GM21786 (cell line): ENCODE results near the gene SARS2.

Source experiments
- ATAC-seq: cut with Tn5 transposase; IDR thresholded peaks from one replicate; pipeline ENCODE4 v1.9.1; 2021; ENCODE audit not compliant: unreplicated experiment

The SARS2 gene

DNA sequence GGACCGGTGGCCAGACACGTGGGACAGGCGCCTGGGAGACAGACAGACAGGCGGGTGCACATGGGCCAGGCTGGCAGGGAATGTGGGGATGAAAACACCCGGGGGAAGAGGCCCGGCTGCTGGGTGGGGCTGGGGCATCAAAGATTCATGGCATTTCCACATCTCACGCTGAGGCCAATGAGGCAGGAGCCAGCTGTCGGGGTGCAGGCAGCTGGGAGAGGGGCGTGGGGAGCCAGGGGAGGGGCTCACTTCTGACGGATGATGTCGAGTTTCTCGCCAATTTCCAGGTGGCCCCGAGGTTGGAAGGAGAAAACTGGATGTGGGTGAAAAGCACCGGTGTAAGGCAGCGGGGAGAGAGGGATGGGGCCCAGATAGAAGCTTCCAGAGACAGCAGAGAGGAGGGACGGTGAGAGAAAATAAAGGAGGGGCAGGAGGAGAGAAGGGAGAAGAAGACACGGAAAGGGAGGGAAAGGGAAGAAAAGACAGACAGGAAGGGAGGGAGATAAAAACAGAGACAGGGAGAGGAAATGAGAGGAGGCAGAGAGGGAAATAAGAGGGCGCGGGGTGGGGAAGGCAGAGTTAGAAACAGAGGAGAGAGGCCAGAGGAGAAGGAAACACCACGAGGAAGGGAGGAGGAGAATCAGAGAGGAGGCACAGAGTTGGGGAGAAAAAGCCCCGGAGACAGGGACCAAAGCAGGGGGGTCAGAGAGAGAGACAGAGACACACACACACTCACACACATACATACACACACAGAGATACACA is 10.5 kb downstream of the SARS2 start:
- ATAC-seq, result no peak

DNA sequence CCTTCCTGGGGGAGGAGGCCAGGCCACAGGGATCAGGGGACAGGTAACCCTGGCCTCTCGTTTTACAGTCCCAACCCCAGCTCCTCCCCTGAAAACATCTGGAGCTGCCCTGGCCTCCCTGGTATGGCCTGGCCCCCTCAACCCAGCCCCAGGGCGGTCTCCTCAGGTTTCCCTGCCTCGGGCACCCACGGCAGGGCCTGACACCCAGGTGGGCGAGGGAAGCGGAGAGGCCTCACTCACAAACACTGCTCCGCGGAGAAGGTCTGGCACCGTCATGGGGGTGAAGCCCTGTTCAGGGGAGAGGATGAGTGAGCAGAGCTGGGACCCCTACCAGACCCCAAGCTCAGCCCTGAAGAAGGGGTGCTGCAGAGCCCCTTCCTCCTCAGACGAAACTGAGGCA is 12.0 kb downstream of the SARS2 start:
- no peak for ATAC-seq

DNA sequence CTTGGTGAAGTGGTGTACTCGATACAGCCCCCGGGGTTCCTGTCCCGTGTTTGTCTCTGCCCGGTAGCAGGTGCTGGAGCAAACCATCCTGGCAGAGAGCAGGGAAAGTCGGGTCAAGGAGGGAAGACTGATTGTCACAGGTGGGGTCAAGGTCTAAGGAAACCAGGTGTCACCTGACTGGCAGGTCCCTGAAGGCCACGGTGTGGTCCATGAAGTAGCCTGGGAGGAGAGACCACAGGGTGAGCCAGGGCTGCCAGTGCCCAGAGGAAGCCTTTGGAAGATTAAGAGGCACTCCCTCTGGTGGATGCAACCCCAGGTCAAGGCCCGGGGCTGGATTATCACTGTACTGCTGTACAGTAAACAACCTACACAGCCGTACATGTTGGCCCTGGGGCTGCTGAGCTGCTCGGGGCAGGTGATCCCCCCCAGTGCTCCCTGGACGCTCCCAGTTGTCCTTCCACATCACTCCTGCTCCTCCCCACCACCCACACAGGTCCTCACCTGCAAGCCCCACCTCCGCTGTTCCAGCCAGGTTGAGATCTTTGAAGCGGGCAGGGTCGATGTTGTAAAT is 12.6 kb downstream of the SARS2 start:
- no peak for ATAC-seq

DNA sequence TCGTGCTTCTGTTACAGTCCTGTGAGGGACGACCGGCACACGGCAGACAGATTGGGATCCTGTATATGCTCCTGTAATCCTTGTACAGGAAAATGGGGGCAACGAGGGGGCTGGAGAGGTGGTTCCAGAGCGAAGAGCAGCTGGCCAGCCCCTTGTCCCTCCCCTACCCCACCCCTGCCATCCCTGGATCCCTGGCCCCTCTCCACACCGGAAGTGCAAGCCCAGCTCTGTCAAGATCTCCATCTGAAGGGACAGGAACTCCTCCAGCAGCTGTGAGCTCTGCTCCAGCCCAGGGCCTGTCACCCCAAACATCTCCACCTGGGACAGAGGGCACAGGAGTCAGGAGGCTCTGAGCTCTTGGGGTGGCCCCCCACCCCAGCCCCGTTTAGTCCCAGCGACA is 13.0 kb downstream of the SARS2 start:
- ATAC-seq, result no peak

DNA sequence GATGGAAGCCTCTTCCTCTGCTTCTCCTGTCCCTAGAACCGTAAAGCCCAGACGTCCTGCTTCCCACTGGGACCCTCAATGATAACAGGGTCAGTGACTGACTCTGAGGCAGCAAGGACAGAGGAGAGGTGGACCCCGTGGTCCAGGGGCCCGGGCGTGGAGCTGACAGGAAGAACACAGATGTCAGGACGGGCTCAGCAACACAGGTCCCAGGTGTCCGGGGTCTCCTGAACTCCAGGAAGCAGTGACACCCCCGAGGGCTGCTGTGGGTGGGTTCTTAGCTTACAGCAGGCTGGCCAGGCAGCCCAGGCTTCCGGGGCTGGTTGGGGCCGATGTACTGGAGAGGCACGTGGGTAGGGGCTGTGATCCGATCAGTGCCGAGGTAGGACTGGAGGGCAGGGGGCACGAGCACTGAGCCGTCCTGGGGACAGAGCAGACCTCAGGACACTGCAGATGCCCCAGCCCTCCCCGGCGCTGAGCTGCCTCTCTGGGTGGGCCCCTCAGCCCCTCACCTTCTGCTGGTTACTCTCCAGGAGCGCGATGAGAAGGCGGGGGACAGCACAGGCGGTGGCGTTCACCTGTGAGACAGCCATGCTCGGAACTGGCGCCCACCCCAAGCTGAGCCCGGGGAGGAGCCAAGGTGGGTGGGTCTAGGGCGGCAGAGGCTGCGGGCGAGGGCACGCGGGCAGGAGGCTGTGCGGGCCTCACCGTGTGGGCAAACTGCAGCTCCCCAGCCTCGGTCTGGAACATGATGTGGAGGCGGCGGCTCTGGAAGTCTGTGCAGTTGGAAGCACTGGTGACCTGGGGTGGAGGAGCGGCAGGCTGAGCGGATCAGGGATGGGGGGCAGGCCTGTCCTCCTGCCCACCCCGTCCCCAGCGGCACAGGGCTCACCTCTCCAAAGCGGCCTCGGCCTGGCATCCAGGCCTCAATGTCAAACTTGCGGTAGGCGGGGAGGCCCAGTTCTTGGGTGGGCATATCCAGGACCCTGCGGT is 14.9 kb downstream of the SARS2 start:
- ATAC-seq, result no peak

DNA sequence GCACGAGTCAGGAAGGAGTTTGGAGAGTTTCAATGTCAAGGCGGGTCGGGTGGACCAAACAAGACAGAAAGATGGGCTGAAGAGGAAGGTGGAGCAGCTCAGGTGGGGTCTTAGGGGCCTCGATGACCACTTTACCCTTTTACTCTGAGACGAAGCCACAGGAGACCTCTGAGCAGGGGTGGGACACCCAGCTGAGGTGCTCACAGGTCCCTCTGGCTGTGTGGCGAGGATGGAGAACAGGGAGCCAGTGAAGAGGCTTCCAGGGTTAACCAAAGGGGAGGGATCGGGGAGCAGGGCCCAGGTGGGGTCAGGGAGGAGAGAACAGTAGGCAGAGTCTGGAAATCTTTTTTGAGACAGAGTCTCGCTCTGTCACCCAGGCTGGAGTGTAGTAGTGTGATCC is 16.6 kb downstream of the SARS2 start:
- ATAC-seq, result no peak

DNA sequence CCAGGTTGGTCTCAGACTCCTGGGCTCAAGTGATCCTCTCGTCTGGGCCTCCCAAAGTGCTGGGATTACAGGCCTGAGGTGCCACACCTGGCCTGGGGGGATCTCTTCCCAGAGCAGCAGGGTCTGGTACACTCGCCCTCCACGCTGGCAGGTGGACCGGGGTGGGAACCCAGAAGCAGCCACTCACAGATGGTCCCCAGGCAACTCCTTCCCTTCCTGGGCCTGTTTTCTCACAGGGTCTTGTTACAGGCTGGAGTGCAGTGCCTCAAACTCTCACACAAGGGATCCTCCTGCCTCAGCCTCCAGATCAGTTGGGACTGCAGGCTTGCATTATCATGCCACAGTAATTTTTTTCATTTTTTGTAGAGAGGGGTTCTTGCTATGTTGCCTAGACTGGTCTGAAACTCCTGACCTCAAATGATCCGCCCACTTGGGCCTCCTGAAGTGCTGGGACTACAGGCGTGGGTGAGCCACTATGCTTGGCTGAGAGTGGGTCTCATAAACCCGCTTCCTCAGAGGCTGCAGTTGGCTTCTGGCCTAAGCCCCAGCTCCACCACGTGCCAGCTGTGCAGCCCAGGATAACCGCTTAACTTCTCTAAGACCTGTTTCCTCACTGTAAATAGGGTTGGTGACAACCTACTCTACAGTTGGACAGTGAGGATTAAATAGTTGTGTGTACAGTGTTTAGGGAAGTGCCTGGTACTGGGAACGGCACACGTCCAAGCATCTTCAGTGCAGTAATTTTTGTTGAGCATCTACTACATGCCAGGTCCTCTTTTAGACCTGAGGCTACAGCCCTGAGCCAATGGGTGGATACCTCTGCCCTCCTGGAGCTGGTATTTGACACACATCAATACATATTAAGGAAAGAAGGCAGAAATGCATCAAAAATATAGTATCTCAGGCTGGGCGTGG is 17.7 kb downstream of the SARS2 start:
- ATAC-seq, result no peak

DNA sequence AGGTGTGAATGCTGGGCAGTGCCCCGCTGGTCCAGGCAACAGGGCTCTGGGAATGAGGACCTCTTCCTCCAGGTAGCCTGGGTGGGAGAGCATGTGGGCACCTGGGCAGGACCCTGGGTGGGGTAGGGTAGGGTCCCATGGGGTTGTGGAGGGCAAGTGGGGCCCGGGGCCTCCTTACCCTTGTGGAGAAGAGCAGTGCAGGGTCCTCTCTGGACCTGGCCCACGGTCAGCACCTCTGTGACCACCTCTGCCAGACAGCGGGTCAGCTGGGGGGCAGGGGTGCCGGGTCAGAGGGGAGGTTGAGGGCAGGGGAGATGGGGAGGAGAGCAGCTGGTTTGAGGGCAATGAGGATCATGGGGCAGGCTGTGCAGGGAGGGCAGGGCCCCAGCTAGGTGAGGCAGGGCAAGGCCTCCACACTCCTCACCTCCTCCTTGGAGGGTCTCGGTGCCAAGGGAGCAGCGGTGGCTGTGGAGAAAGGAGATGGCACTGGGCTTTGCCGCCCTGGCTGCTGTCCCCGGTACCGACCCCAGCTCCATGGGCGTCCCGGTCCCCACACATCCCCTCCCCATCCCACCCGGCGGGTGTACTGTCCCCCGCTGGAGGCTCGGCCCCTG is 19.1 kb downstream of the SARS2 start:
- no peak for ATAC-seq

DNA sequence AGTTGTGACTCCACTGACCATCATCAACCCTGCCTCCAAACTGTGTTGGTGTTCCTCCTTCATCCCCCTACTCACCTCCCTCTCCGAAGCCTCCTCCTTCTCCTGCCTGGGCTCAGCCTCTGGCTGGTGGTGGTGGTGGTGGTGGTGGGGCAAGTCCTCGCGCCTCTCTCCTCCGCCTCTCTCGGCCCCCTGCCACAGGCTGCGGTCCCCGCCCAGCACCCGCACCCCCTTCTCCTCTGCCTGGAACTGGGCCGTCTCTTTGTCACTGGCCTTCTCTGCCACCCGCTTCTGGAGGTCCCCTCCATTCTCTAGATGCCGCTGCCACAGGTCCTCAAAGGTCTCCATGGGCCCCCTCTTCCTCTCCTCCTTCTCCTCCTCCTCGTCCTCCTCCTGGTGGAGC is 20.1 kb downstream of the SARS2 start:
- no peak for ATAC-seq

DNA sequence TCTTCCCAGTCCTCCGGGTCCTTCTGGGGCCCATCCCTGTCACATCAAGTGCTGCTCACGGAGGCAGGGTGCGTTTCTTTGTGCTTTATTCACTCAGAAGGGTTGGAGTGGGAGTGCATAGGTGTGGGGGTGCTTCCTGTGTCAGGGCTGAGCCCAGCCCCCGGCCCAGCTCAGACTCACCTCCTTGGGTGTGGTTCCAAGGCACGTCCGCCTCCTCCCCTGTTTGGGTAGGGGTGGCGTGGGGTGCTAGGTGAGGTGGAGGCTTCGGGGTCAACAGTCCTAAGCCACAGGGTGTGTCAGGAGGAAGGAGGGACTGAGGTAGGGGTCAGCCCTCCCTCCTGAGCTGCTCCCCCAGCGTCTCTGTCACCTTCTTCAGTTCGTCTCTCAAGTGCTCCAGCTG is 21.7 kb downstream of the SARS2 start:
- ATAC-seq, result no peak

DNA sequence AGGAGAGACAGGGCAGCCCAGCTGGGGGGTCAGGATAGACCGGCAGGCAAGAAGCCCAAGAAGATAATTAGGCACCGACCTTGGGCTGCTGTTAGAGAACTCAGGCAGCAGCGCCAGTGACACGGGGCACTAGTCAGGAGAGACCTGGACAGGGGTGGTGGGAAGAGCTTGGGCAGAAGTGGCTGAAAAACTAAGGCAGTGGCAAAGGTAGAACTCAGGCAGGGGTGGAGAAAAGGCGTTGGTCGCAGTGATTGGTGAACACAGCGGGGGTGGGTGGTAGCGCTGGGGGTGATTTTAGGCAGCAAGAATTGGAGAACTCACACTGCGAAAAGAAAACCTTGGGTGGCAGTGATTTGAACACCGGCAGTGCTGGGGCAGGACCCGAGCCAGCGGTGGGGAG is 22.9 kb downstream of the SARS2 start:
- ATAC-seq, result no peak

DNA sequence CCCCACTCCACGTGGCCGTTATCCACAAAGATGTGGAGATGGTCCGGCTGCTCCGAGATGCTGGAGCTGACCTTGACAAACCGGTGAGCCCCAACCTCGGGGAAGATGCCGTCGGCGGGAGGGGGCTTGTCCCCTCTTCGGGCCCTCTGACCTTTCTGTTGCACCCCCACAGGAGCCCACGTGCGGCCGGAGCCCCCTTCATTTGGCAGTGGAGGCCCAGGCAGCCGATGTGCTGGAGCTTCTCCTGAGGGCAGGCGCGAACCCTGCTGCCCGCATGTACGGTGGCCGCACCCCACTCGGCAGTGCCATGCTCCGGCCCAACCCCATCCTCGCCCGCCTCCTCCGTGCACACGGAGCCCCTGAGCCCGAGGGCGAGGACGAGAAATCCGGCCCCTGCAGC is 23.3 kb downstream of the SARS2 start:
- ATAC-seq, result no peak

DNA sequence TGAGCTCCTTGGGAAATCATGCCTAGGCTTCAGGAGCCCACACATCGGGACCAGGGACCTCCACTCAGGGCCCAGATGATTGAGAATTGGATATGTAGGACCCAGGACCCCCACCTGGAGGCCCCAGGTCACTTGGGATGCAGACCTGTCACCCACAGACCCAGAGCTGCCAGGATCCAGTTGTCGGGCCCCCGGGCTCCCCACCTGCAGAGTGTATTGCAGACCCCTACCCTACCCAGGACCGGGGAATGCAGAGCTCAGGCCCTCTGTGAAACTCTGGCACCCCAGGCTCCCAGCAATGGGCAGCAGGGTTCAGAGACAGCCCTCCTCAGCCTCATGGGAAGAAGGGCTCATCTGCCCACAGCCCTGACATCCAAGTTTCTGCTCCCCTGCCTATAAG is 24.9 kb downstream of the SARS2 start:
- ATAC-seq, result no peak

DNA sequence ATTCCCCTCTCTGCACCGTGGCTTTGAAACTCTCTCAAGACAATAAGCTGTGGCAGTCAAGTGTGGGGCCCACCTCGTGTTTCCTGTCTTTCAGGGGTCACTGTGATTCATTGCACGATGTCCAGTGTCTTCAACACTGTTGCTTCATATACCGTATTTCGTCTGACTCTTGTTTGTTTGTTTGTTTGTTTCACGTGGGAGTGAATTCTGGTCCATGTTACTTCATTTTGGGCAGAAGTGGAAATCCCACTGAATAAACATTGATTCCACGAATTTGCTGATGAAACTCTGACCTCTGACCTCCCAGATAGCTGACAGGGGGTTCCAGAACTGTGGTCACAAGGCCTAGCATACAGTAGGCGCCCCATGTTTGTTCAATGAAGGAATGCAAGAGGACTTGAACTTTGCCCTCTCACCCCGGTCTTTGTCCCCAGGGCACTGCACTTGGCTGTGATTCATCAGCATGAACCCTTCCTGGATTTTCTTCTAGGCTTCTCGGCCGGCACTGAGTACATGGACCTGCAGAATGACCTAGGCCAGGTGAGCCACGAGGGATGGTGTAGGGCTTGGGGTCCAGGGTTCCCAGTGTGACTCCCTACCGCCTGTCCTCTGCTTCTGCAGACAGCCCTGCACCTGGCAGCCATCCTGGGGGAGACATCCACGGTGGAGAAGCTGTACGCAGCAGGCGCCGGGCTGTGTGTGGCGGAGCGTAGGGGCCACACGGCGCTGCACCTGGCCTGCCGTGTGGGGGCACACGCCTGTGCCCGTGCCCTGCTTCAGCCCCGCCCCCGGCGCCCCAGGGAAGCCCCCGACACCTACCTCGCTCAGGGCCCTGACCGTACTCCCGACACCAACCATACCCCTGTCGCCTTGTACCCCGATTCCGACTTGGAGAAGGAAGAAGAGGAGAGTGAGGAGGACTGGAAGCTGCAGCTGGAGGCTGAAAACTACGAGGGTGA is 25.7 kb downstream of the SARS2 start:
- no peak for ATAC-seq

DNA sequence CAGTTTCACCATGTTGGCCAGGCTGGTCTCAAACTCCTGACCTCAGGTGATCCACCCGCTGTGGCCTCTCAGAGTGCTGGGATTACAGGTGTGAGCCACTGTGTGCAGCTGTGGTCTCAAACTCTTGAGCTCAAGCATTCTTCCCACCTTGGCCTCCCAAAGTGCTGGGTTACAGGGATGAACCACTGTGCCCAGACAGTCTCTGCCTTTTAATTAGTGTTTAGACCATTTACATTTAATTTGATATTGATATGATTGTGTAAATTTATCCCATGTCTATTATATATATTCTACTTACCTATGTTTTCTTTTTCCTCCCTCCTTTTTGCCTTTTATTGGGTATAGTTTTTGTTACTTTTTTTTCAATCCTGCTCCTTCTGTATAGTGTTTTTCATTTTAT is 28.9 kb downstream of the SARS2 start:
- ATAC-seq, result no peak

DNA sequence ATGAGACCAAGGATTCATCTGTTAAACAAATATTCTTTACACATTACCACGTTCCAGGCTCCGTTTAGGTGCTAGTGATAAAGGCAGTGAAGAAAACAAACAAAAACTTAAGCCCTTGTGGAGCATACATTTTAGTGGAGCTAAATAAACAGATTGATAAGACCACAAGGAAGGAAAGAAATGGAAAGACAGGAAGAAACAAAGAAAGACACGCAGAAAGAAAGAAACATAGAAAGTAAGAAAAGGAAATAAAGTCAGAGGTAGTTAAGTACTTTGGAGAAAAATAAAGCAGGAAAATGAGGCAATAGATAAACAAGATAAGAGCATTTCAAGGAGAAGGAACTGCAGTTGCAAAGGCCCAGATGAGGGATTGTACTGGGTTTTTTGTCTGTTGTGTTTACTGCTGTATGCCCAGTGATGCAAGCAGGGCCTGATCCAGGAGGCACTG is 29.8 kb downstream of the SARS2 start:
- no peak for ATAC-seq

DNA sequence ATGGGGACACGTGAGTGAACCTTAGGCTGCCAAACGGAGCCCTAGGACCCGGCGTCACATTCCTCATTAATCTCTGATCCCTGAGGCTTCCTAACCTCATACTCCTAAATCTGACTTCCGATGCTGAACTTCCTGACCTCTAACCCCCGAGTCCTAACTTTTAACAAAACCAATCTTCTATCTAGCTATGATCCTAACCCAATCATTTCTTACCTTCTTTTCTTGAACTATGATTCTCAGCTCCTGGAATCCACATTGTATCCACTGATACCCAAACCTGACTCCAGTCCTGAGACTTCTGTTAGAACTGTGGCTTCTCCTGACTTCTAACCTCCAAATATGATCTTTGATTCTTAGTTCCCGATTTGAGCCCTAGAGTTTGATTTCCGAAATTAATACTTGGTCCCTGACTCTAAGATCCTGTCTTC is 30.3 kb downstream of the SARS2 start:
- no peak for ATAC-seq

DNA sequence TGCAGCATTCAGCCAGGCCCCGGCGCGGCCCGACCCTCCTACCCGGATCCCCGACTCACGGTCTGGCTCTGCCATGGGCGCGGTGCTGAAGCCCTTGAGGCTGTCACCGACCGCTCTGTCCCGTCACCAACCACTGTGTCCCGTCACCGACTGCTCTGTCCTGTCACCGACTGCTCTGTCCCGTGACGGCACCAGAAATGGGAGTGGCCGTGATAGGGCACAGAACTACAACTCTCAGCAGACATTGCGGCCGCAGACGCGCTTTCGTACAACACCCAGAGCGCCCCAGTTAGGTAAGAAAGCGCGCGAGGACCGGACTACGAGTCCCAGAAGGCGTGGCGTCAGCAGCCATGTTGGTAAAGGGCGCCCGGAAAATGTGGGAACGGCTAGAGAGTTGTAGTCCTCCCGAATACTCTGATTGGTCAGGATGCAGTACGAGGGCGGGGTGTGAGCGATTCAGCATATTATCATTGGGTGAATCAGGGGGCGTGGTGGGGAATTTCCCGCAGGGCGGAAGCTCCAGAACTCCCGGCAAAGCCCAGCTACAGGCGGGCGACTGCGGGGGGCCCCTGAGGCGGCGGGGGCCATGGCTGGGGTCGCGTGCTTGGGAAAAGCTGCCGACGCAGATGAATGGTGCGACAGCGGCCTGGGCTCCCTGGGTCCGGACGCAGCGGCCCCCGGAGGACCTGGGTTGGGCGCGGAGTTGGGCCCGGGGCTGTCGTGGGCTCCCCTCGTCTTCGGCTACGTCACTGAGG is 30.9 kb downstream of the SARS2 start, which contains the start of the genes NFKBIB and SIRT2:
Gene NFKBIB (plus strand): TSS at position 523 of the 755 bp plus-strand sequence. CDS start 64 bp downstream, at position 587.
Gene SIRT2 (minus strand): TSS at position 172 of the 755 bp plus-strand sequence. CDS start 97 bp downstream, at position 75.
- peak; percentile 89 for ATAC-seq
